Smooth muscle cell (in vitro differentiated cells): ENCODE results near the gene VPS11. TPM values are rescaled to one million over a fixed set of nuclear protein-coding genes. Genes with fewer than 3 reads are reported as not detected.
"Not testable (repeated sequence)": the region's sequence is repeated elsewhere in the genome, so short reads cannot be mapped to it uniquely, and the experiment has no call there.

ENCODE experiments used
- DNase-seq: peaks from one replicate; lab custom pipeline; 2025; ENCODE audit not compliant: unreplicated experiment; lab: John Stamatoyannopoulos, UW
- H2AFZ ChIP-seq: fragments of 200-600 bp; sonication (generic); 2 replicates; pipeline ENCODE4 v1.6.0; 2016; ENCODE audit warnings: antibody characterized with exemption, low read depth, mild to moderate bottlenecking
- H3F3A ChIP-seq: fragments of 200-600 bp; sonication (generic); 2 replicates; pipeline ENCODE4 v1.6.0; 2017; ENCODE audit warnings: antibody characterized with exemption, low read depth
- H3K27ac ChIP-seq: fragments of 200-600 bp; sonication (generic); 2 replicates; pipeline ENCODE4 v1.5.1; 2016; ENCODE audit warnings: low read depth, mild to moderate bottlenecking
- H3K27me3 ChIP-seq: fragments of 200-600 bp; sonication (generic); 2 replicates; pipeline ENCODE4 v1.6.1; 2016; ENCODE audit warnings: low read depth, mild to moderate bottlenecking
- H3K36me3 ChIP-seq: fragments of 200-600 bp; sonication (generic); 2 replicates; pipeline ENCODE4 v1.5.1; 2016; ENCODE audit warnings: low read depth
- H3K4me1 ChIP-seq: fragments of 200-600 bp; sonication (generic); 2 replicates; pipeline ENCODE4 v1.5.1; 2016; ENCODE audit warnings: low read depth
- H3K4me2 ChIP-seq: fragments of 200-600 bp; sonication (generic); 2 replicates; pipeline ENCODE4 v1.6.0; 2016; ENCODE audit warnings: mild to moderate bottlenecking
- H3K4me3 ChIP-seq: fragments of 200-600 bp; sonication (generic); 2 replicates; pipeline ENCODE4 v1.5.1; 2016; ENCODE audit warnings: mild to moderate bottlenecking
- H3K79me2 ChIP-seq: fragments of 200-600 bp; sonication (generic); 2 replicates; pipeline ENCODE4 v1.6.0; 2016; ENCODE audit warnings: low read depth, mild to moderate bottlenecking
- H3K9ac ChIP-seq: fragments of 200-600 bp; sonication (generic); 2 replicates; pipeline ENCODE4 v1.6.0; 2016; ENCODE audit warnings: low read depth
- H3K9me3 ChIP-seq: fragments of 200-600 bp; sonication (generic); replicated peaks from 2 replicates; pipeline ENCODE4 v1.5.1; 2016; ENCODE audit warnings: low read depth
- H4K20me1 ChIP-seq: fragments of 200-600 bp; sonication (generic); 2 replicates; pipeline ENCODE4 v1.6.0; 2016; ENCODE audit warnings: low read depth
- WGBS: methylation state at CpG from one replicate; pipeline ENCODE4 v1.1.7; 2016; ENCODE audit warnings: low lambda C conversion rate; 5-methylcytosine and 5-hydroxymethylcytosine counted together
- polyA plus RNA-seq: library from polyadenylated mRNA; unstranded; fragments of >200 nt; fragmentation: Nextera tagmentation; extraction: Ambion mirVana; gene quantifications from 2 replicates; pipeline ENCODE4 v1.2.1, GENCODE V29; 2016
- total RNA-seq: library from RNA; depleted of rRNA; stranded (reverse); fragments of >200 nt; gene quantifications from 2 replicates; pipeline ENCODE4 v1.2.3, GENCODE V29; 2014
- TF ChIP-seq, protein P1 (sequence below): fragments of 200-600 bp; sonication (generic); IDR thresholded peaks from 2 replicates; pipeline ENCODE4 v1.5.1; 2017; ENCODE audit warnings: borderline replicate concordance, mild to moderate bottlenecking, antibody characterized with exemption; ENCODE audit not compliant: insufficient read depth, poor library complexity, severe bottlenecking

VPS11 gene
- total and polyA plus RNA-seq, 2 experiments from 2014 or later, result 33.1 to 33.8 TPM

DNA sequence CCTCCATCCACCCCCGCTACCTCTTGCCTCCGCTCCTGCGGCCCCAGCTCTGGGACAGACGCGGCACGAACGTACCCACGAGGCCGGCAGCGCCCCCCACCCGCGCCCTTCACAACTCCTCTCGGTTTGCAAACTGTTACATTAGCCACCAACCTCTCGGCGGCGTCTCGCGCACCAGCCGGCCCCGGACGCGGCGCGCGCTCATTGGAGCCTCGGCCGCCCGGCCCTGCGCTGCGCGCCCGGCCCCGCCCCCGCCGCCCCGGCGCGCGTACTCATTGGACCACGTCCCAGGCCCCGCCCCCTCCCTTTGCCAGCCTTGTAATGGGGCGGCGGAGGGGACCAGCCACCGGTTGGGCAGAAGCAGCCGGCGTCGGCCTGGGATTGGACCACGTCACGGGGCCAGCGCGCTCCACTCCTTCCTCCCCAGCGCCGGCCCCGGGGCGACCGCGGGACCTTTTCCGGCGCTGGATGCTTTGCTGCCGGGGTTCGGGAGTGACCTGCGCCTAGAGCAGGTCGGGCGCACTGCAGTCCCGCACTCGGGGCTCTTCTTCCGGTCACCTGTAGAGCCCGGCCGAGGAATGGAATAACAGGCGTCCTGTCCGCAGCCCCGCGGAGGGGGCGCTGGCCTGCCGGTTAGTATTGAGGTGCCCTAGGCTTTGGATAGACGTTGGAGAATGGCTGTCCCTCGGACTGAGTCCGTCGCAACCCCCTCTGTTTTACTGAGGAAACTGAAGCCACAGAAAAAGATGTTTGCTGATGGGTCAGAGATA lies 10.4 kb upstream of the VPS11 start, which contains the start of gene HYOU1:
HYOU1 (minus strand) TSS at position 206 of the 770 bp plus-strand sequence. CDS start 1,045 bp downstream, outside the sequence.
- peak within 1 kb of the TSS; percentile 97 for H3K4me2 ChIP-seq
- H3K4me3 ChIP-seq, result peak within 1 kb of the TSS; percentile 68
- H2AFZ ChIP-seq, result peak within 1 kb of the TSS; percentile 62
- no peaks in the 10 kb centered on the region for H3K27me3 ChIP-seq
- no peaks in the 10 kb centered on the region for H3K36me3 ChIP-seq
- peak; percentile 96 for DNase-seq
- under 1% methylated on average over 57 of the region's 79 CpGs for WGBS
- peaks cover 14% of the 10 kb centered on the region for H4K20me1 ChIP-seq
- H3K9ac ChIP-seq, result peak within 1 kb of the TSS; percentile 95
- peaks cover 27% of the 10 kb centered on the region for H3K79me2 ChIP-seq
- H3F3A ChIP-seq, result no peaks in the 10 kb centered on the region
- H3K9me3 ChIP-seq, result no peaks in the 10 kb centered on the region
- TF ChIP-seq, protein P1, sequence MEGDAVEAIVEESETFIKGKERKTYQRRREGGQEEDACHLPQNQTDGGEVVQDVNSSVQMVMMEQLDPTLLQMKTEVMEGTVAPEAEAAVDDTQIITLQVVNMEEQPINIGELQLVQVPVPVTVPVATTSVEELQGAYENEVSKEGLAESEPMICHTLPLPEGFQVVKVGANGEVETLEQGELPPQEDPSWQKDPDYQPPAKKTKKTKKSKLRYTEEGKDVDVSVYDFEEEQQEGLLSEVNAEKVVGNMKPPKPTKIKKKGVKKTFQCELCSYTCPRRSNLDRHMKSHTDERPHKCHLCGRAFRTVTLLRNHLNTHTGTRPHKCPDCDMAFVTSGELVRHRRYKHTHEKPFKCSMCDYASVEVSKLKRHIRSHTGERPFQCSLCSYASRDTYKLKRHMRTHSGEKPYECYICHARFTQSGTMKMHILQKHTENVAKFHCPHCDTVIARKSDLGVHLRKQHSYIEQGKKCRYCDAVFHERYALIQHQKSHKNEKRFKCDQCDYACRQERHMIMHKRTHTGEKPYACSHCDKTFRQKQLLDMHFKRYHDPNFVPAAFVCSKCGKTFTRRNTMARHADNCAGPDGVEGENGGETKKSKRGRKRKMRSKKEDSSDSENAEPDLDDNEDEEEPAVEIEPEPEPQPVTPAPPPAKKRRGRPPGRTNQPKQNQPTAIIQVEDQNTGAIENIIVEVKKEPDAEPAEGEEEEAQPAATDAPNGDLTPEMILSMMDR, result no peak
- peaks cover 15% of the 10 kb centered on the region for H3K4me1 ChIP-seq
- H3K27ac ChIP-seq, result peak within 1 kb of the TSS; percentile 65

DNA sequence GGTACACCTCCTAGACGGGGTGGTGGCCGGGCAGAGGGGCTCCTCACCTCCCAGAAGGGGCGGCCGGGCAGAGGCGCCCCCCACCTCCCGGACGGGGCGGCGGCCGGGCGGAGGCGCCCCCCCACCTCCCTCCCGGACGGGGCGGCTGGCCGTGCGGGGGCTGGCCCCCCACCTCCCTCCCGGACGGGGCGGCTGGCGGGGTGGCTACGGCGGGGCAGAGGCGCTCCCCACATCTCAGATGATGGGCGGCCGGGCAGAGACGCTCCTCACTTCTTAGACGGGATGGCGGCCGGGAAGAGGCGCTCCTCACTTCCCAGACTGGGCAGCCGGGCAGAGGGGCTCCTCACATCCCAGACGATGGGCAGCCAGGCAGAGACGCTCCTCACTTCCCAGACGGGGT lies 8.5 kb upstream of the VPS11 start:
- WGBS, result 92% methylated on average over 2 of the region's 35 CpGs
- not testable (repeated sequence) for H3K9ac ChIP-seq

DNA sequence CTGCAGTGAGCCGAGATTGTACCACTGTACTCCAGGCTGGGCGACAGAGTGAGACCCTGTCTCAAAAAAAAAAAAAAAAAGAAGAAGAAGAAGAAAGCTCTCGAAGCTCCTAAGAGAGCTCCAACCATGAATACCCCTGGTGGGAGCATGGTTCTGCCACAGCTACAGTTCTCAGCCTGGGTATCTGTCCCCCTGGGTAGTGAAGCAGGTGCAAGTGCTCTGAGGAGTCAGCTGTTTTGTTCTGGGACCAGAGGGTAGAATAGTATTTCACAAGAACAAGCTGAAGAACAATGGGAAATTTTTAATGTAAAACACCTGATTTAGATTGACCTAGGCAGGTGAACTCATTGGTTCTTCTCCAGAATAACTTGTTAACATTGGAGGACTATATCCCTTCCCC lies 6.4 kb upstream of the VPS11 start:
- Histone ChIP-seq H3K27ac (no peak overlapping the region), H3K9ac (no peak overlapping the region), H3K36me3 (no peaks in the 10 kb centered on the region), H4K20me1 (no peaks in the 10 kb centered on the region), H3F3A (no peaks in the 10 kb centered on the region), H3K4me2 (no peak overlapping the region), H3K9me3 (no peaks in the 10 kb centered on the region), H3K4me3 (no peak overlapping the region), H3K4me1 (peaks cover 8% of the 10 kb centered on the region), H2AFZ (no peak overlapping the region), H3K79me2 (peaks cover 12% of the 10 kb centered on the region), H3K27me3 (no peaks in the 10 kb centered on the region)
- TF ChIP-seq, protein P1, result no peak
- WGBS, result 93% methylated on average over 3 of the region's 3 CpGs
- no peak for DNase-seq

More for the DNA sequence above, 8.5 kb upstream of the VPS11 start:
- peaks cover 15% of the 10 kb centered on the region for H3K4me1 ChIP-seq
- peaks cover 14% of the 10 kb centered on the region for H4K20me1 ChIP-seq
- H3K9me3 ChIP-seq, H3K27me3 ChIP-seq, DNase-seq, H3K4me3 ChIP-seq, H3F3A ChIP-seq, H2AFZ ChIP-seq, H3K27ac ChIP-seq, H3K4me2 ChIP-seq, H3K36me3 ChIP-seq: not testable (repeated sequence)
- H3K79me2 ChIP-seq, result peaks cover 28% of the 10 kb centered on the region

DNA sequence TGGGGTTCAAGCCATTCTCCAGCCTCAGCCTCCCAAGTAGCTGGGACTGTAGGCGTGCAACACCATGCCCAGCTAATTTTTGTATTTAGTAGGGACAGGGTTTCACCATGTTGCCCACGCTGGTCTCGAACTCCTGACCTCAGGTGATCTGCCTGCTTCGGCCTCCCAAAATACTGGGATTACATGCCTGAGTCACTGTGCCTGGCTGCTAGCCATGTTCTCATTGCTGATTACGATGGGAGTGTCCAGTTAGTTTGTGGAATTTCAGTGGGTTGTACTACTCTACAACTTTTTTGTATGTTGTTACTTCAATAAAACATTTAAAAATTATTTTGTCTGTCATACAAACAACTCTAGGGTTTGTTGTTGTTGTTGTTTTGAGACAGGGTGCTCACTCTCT lies 4.8 kb upstream of the VPS11 start:
- no peaks in the 10 kb centered on the region for H3F3A ChIP-seq
- no peaks in the 10 kb centered on the region for H3K27me3 ChIP-seq
- no peak overlapping the region for H3K4me3 ChIP-seq
- H3K4me2 ChIP-seq, result no peak overlapping the region
- 82% methylated on average over 5 of the region's 5 CpGs for WGBS
- TF ChIP-seq, protein P1, result no peak
- peaks cover 6% of the 10 kb centered on the region for H3K4me1 ChIP-seq
- peaks cover 13% of the 10 kb centered on the region for H3K79me2 ChIP-seq
- H3K9ac ChIP-seq, result no peak overlapping the region
- no peaks in the 10 kb centered on the region for H3K36me3 ChIP-seq
- H3K27ac ChIP-seq, result no peak overlapping the region
- H2AFZ ChIP-seq, result no peak overlapping the region
- H4K20me1 ChIP-seq, result no peaks in the 10 kb centered on the region
- no peaks in the 10 kb centered on the region for H3K9me3 ChIP-seq
- DNase-seq, result no peak
